Measurements from ENCODE around the gene EEPD1. TPM values are rescaled to one million over a fixed set of nuclear protein-coding genes. Genes with fewer than 3 reads are reported as not detected.

The EEPD1 gene
- total RNA-seq, 1 donor from 2014 or later: 6.5 TPM

DNA sequence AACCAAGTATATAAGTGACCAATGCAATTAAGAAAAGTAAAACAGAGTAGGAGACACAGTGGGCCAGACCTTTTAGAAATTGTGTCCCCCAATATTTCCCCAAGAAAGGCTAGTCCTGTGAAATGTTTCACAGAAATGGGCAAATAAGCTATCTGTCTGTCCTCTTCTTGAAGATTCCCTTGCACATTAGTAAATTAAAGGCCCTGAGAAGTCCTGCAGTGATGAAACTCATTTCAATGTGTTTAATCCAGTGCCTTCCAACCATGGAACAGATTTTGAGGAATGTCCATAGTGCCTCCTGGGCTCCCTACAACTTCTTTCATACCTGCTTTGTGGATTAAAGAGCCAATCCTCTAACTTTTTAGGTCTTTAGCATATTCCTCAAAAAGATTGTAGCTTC, 11.2 kb upstream of the EEPD1 start:
- Histone ChIP-seq H3K27ac (no peak overlapping the region), H3K79me2 (ENCODE audit: low read depth) (no peaks in the 10 kb centered on the region), H3K4me1 (no peaks in the 10 kb centered on the region), H3K4me2 (no peak overlapping the region), H2AFZ (replicated peaks) (no peak overlapping the region), H3K9me3 (ENCODE audit: low read depth) (no peaks in the 10 kb centered on the region), H3K36me3 (peaks cover 3% of the 10 kb centered on the region), H3K4me3 (no peak overlapping the region), H3K27me3 (no peaks in the 10 kb centered on the region), H3K9ac (no peak overlapping the region), H3F3A (ENCODE audit: low read depth) (no peaks in the 10 kb centered on the region), H4K20me1 (ENCODE audit: low read depth) (no peaks in the 10 kb centered on the region)
- H3K36me3 Mint-ChIP-seq: no peaks in the 10 kb centered on the region
- no peak overlapping the region for H3K4me3 Mint-ChIP-seq
- no peak for DNase-seq (ENCODE audit: low spot score)
- H3K4me1 Mint-ChIP-seq: no peaks in the 10 kb centered on the region
- TF ChIP-seq EZH2phosphoT487 (IDR thresholded peaks at IDR 0.05): no peak
- TF ChIP-seq CTCF (IDR thresholded peaks at IDR 0.05): no peak
- TF ChIP-seq EZH2 (IDR thresholded peaks at IDR 0.05): no peak
- peaks cover 2% of the 10 kb centered on the region for H3K9me3 Mint-ChIP-seq
- H3K27ac Mint-ChIP-seq: no peak overlapping the region
- peaks cover 9% of the 10 kb centered on the region for H3K27me3 Mint-ChIP-seq (ENCODE audit: insufficient read depth, low read depth)

- H3K4me3 ChIP-seq: no peak overlapping the region
- H3K27me3 Mint-ChIP-seq (ENCODE audit: insufficient read depth, low read depth): peaks cover 5% of the 10 kb centered on the region
- H3K9ac ChIP-seq: no peak overlapping the region
- H3K79me2 ChIP-seq (ENCODE audit: low read depth): no peaks in the 10 kb centered on the region
- H3K9me3 Mint-ChIP-seq: peaks cover 2% of the 10 kb centered on the region
- no peaks in the 10 kb centered on the region for H3K27me3 ChIP-seq
- peaks cover 3% of the 10 kb centered on the region for H3K36me3 ChIP-seq
- H2AFZ ChIP-seq (replicated peaks): no peak overlapping the region
- no peak for DNase-seq (ENCODE audit: low spot score)
- H3K4me2 ChIP-seq: no peak overlapping the region
- no peaks in the 10 kb centered on the region for H3K9me3 ChIP-seq (ENCODE audit: low read depth)
- no peak overlapping the region for H3K27ac ChIP-seq
- H3K36me3 Mint-ChIP-seq: no peaks in the 10 kb centered on the region
- no peak for TF ChIP-seq EZH2 (IDR thresholded peaks at IDR 0.05)
- TF ChIP-seq EZH2phosphoT487 (IDR thresholded peaks at IDR 0.05): no peak
- no peak for TF ChIP-seq CTCF (IDR thresholded peaks at IDR 0.05)
- no peaks in the 10 kb centered on the region for H3K4me1 ChIP-seq
- H3K4me1 Mint-ChIP-seq: peaks cover 2% of the 10 kb centered on the region
- H3K27ac Mint-ChIP-seq: no peak overlapping the region
- no peak overlapping the region for H3K4me3 Mint-ChIP-seq
- H4K20me1 ChIP-seq (ENCODE audit: low read depth): no peaks in the 10 kb centered on the region
- no peaks in the 10 kb centered on the region for H3F3A ChIP-seq (ENCODE audit: low read depth)
These were observed 8.9 kb upstream of the EEPD1 start for GRCh38 chr7:36144189-36144588.

GRCh38 chr7:36145686-36146085, 7.4 kb upstream of the EEPD1 start:
- Mint-ChIP-seq H3K36me3 (no peaks in the 10 kb centered on the region), H3K9me3 (no peaks in the 10 kb centered on the region), H3K27ac (no peak overlapping the region), H3K4me3 (no peak overlapping the region), H3K27me3 (ENCODE audit: insufficient read depth, low read depth) (peaks cover 2% of the 10 kb centered on the region), H3K4me1 (peaks cover 2% of the 10 kb centered on the region)
- no peak overlapping the region for H3K4me3 ChIP-seq
- H3K27me3 ChIP-seq: no peaks in the 10 kb centered on the region
- no peak for DNase-seq (ENCODE audit: low spot score)
- H3K79me2 ChIP-seq (ENCODE audit: low read depth): no peaks in the 10 kb centered on the region
- peaks cover under 1% of the 10 kb centered on the region for H3K36me3 ChIP-seq
- H3K9ac ChIP-seq: no peak overlapping the region
- H3K27ac ChIP-seq: no peak overlapping the region
- H2AFZ ChIP-seq (replicated peaks): no peak overlapping the region
- no peaks in the 10 kb centered on the region for H4K20me1 ChIP-seq (ENCODE audit: low read depth)
- H3F3A ChIP-seq (ENCODE audit: low read depth): no peaks in the 10 kb centered on the region
- no peaks in the 10 kb centered on the region for H3K4me1 ChIP-seq
- no peak for TF ChIP-seq CTCF (IDR thresholded peaks at IDR 0.05)
- no peak for TF ChIP-seq EZH2phosphoT487 (IDR thresholded peaks at IDR 0.05)
- no peak for TF ChIP-seq EZH2 (IDR thresholded peaks at IDR 0.05)
- no peak overlapping the region for H3K4me2 ChIP-seq
- no peaks in the 10 kb centered on the region for H3K9me3 ChIP-seq (ENCODE audit: low read depth)

Measured in neural progenitor cell (in vitro differentiated cells).